DND-41 (cell line): ENCODE data around the gene PLP2.

Experiments used
- ATAC-seq: fragments of 200-7000 bp; cut with Tn5 transposase; 3 replicates; pipeline ENCODE4 v1.9.1; 2021; ENCODE audit warnings: low read depth; ENCODE audit not compliant: insufficient read depth
- DNase-seq: peaks from one replicate; pipeline ENCODE4 v3.0.0-alpha.2; 2020
- H2AFZ ChIP-seq: 2 replicates; pipeline ENCODE4 v1.6.0; 2012; ENCODE audit warnings: low read depth, low read length
- H3K27ac ChIP-seq: 2 replicates; pipeline ENCODE4 v1.5.1; 2012; ENCODE audit warnings: low read length, inconsistent platforms
- H3K27me3 ChIP-seq: fragments of 200-600 bp; sonication (generic); 2 replicates; pipeline ENCODE4 v1.6.0; 2012; ENCODE audit warnings: low read length, mild to moderate bottlenecking, inconsistent platforms; ENCODE audit not compliant: insufficient read depth, poor library complexity
- H3K36me3 ChIP-seq: 2 replicates; pipeline ENCODE4 v1.5.1; 2012; ENCODE audit warnings: low read length, inconsistent platforms; ENCODE audit not compliant: insufficient read depth
- H3K4me1 ChIP-seq: 2 replicates; pipeline ENCODE4 v1.5.1; 2012; ENCODE audit warnings: mild to moderate bottlenecking, low read length; ENCODE audit not compliant: insufficient read depth
- H3K4me2 ChIP-seq: 2 replicates; pipeline ENCODE4 v1.6.0; 2012; ENCODE audit warnings: mild to moderate bottlenecking, moderate library complexity, low read length, inconsistent platforms; ENCODE audit not compliant: insufficient read depth
- H3K4me3 ChIP-seq, 2 experiments: fragments of 200-600 bp in 1 of 2; shearing (Covaris generic) in 1 of 2; 2 replicates each; pipeline ENCODE4 v1.5.1; 2012 to 2016; ENCODE audit warnings: inconsistent platforms in 2 of 2, low read length in 2 of 2, mild to moderate bottlenecking in 2 of 2, low read depth in 1 of 2, moderate library complexity in 1 of 2
- H3K79me2 ChIP-seq: 2 replicates; pipeline ENCODE4 v1.6.0; 2012; ENCODE audit warnings: low read length, inconsistent platforms; ENCODE audit not compliant: insufficient read depth
- H3K9ac ChIP-seq: 2 replicates; pipeline ENCODE4 v1.6.0; 2012; ENCODE audit warnings: low read depth, mild to moderate bottlenecking, inconsistent platforms, low read length, moderate library complexity
- H3K9me3 ChIP-seq: 2 replicates; pipeline ENCODE4 v1.5.1; 2012; ENCODE audit warnings: low read length, moderate library complexity, mild to moderate bottlenecking, inconsistent platforms; ENCODE audit not compliant: insufficient read depth, severe bottlenecking
- H4K20me1 ChIP-seq: 2 replicates; pipeline ENCODE4 v1.6.0; 2012; ENCODE audit warnings: low read length; ENCODE audit not compliant: insufficient read depth
- EZH2 ChIP-seq: IDR thresholded peaks from 3 replicates; pipeline ENCODE4 v1.6.1; 2012; ENCODE audit warnings: borderline replicate concordance, low read depth, mild to moderate bottlenecking, moderate library complexity, low read length, inconsistent platforms; ENCODE audit not compliant: severe bottlenecking
- TF ChIP-seq, protein P1 (sequence below): IDR thresholded peaks from 2 replicates; pipeline ENCODE4 v1.5.1; 2012; ENCODE audit warnings: borderline replicate concordance, low read length, moderate library complexity, mild to moderate bottlenecking; ENCODE audit not compliant: poor library complexity, severe bottlenecking; ENCODE audit errors: extremely low read depth

PLP2 gene

DNA sequence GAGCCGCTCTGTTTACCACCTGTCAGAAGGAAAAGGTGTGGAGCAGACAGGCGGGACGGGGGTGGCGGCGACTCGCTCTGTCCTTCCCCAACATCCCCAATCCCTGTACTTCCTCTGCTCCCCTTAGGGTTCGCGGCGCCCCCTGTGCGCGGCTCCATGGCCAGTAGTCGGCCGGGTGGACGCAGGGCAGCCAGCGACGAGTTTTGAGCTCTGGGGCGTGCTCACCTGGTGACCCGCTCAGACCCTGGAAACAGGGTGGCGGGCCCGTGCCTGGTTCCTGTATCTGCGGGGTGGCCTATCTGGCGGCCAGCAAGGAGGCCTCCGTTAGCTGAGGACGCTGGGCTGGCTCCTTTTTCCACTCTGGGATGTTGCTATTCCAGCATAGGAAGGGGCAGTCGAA is 14.5 kb upstream of the PLP2 start:
- DNase-seq (no peak), ATAC-seq (no peak)
- Histone ChIP-seq H3K27ac (no peak overlapping the region), H3K9ac (no peak overlapping the region), H3K4me2 (no peak overlapping the region), H3K4me1 (peaks cover 21% of the 10 kb centered on the region), H3K27me3 (no peaks in the 10 kb centered on the region), H2AFZ (no peak overlapping the region), H4K20me1 (no peaks in the 10 kb centered on the region), H3K9me3 (no peaks in the 10 kb centered on the region), H3K4me3 (no peak overlapping the region), H3K36me3 (no peaks in the 10 kb centered on the region), H3K79me2 (no peaks in the 10 kb centered on the region)
- TF ChIP-seq, protein P1, sequence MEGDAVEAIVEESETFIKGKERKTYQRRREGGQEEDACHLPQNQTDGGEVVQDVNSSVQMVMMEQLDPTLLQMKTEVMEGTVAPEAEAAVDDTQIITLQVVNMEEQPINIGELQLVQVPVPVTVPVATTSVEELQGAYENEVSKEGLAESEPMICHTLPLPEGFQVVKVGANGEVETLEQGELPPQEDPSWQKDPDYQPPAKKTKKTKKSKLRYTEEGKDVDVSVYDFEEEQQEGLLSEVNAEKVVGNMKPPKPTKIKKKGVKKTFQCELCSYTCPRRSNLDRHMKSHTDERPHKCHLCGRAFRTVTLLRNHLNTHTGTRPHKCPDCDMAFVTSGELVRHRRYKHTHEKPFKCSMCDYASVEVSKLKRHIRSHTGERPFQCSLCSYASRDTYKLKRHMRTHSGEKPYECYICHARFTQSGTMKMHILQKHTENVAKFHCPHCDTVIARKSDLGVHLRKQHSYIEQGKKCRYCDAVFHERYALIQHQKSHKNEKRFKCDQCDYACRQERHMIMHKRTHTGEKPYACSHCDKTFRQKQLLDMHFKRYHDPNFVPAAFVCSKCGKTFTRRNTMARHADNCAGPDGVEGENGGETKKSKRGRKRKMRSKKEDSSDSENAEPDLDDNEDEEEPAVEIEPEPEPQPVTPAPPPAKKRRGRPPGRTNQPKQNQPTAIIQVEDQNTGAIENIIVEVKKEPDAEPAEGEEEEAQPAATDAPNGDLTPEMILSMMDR, result no peak
- TF ChIP-seq EZH2, result no peak

DNA sequence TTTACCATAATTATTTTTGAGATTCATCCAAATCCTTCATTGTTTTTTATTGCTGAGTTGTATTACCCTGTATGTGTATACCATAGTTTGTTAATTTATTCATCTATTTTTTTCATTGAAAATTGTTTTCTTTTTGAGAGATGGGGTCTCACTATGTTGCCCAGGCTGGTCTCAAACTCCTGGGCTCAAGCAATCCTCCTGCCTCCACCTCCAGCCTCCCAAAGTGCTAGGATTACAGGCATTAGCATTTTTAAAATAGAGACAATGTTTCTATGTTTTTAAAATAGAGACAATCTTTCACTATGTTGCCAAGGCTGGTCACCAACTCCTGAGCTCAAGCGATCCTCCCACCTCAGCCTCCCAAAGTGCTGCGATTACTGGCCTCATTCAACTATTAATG is 10.8 kb upstream of the PLP2 start:
- DNase-seq, result no peak
- Histone ChIP-seq H3K9me3 (no peaks in the 10 kb centered on the region), H3K4me1 (peaks cover 34% of the 10 kb centered on the region), H3K36me3 (no peaks in the 10 kb centered on the region), H3K27me3 (no peaks in the 10 kb centered on the region), H3K9ac (no peak overlapping the region), H3K4me2 (no peak overlapping the region), H2AFZ (no peak overlapping the region), H3K79me2 (no peaks in the 10 kb centered on the region), H4K20me1 (no peaks in the 10 kb centered on the region), H3K27ac (no peak overlapping the region), H3K4me3 (no peak overlapping the region)
- ATAC-seq, result no peak
- TF ChIP-seq, protein P1, result no peak
- TF ChIP-seq EZH2, result no peak

DNA sequence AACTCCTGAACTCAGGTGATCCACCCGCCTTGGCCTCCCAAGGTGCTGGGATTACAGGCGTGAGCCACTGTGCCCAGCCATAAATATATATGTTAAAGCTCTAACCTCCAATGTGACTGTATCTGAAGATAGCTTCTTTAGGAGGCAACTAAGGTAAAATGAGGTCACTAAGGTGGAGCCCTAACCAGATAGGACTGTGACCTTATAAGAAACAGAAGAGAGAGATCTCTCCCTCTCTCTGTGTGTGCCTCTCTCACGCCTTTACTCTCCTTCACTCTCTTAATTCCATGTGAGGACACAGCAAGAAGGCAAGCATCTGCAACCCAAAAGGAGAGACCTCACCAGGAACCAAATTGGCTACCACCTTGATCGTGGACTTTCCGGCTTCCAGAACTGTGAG is 10.1 kb upstream of the PLP2 start:
- ATAC-seq, result no peak
- H3K27ac ChIP-seq, result no peak overlapping the region

More for the DNA sequence above, 10.1 kb upstream of the PLP2 start:
- TF ChIP-seq EZH2, result no peak
- TF ChIP-seq, protein P1, result no peak
- H3K9me3 ChIP-seq, result no peaks in the 10 kb centered on the region
- H4K20me1 ChIP-seq, result no peaks in the 10 kb centered on the region
- no peak for DNase-seq
- no peaks in the 10 kb centered on the region for H3K36me3 ChIP-seq
- H3K4me3 ChIP-seq, result no peak overlapping the region
- no peak overlapping the region for H2AFZ ChIP-seq
- no peaks in the 10 kb centered on the region for H3K27me3 ChIP-seq
- H3K4me2 ChIP-seq, result no peak overlapping the region
- H3K79me2 ChIP-seq, result no peaks in the 10 kb centered on the region
- H3K9ac ChIP-seq, result no peak overlapping the region
- peaks cover 35% of the 10 kb centered on the region for H3K4me1 ChIP-seq
